Urinary bladder (tissue), 4 donors: Measurements from ENCODE around the gene INPP5F. TPM values are rescaled to one million over a fixed set of nuclear protein-coding genes. Genes with fewer than 3 reads are reported as not detected.
"Not testable (repeated sequence)": the region's sequence is repeated elsewhere in the genome, so short reads cannot be mapped to it uniquely, and the experiment has no call there.

Experiments
- DNase-seq: peaks from one replicate; pipeline ENCODE4 v3.0.0-alpha.2; 2015; ENCODE audit errors: extremely low spot score
- H3K27ac ChIP-seq: one replicate; pipeline ENCODE4 v1.5.1; 2013; ENCODE audit warnings: low read depth, mild to moderate bottlenecking, moderate library complexity
- H3K36me3 ChIP-seq: one replicate; pipeline ENCODE4 v1.6.1; 2013; ENCODE audit warnings: mild to moderate bottlenecking, moderate library complexity; ENCODE audit not compliant: insufficient read depth
- H3K4me1 ChIP-seq: one replicate; pipeline ENCODE4 v1.6.1; 2013; ENCODE audit warnings: mild to moderate bottlenecking, moderate library complexity; ENCODE audit not compliant: insufficient read depth
- H3K4me3 ChIP-seq: one replicate; pipeline ENCODE4 v1.5.1; 2013; ENCODE audit warnings: low read depth, low read length
- WGBS: extraction: QIAGEN DNeasy Blood & Tissue Kit; methylation state at CpG from one replicate; pipeline ENCODE4 v1.1.7; 2013; 5-methylcytosine and 5-hydroxymethylcytosine counted together
- polyA plus RNA-seq: library from polyadenylated mRNA; stranded (reverse); fragments of 200-250 nt; gene quantifications from one replicate; pipeline ENCODE4 v1.2.3, GENCODE V29; 2013
- total RNA-seq: library from RNA; depleted of rRNA; stranded (reverse); fragments of >200 nt; gene quantifications from one replicate; pipeline ENCODE4 v1.2.3, GENCODE V29; 2014
- donor health status: healthy with polysubstance abuse.
- donor health status: healthy.

The INPP5F gene
- total and polyA plus RNA-seq, 2 donors = 11.6 to 58.3 TPM

DNA sequence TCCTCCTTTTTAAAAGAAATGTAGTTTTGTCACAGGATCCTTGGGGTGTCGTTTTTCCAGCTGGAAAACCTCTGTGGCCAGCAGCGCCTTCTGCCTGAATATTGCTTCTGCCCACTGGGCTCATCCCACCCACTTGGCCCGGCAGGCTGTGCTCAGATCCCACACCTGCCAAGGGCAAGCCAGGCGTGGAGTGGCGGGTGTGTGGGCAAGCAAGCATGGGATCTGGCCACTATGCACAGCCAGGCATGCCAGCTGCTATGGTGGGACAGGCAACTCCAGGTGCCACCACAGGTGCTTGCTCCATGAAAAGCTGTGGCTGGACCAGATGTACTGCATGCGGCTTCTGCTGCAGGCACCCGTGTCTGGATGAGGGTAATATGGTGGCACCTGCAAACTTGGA, 31.2 kb upstream of the INPP5F start:
- Histone ChIP-seq H3K36me3 (no peaks in the 10 kb centered on the region), H3K4me3 (no peak overlapping the region), H3K27ac (no peak overlapping the region), H3K4me1 (no peaks in the 10 kb centered on the region)
- no peak for DNase-seq
- 90% methylated on average over 7 of the region's 7 CpGs for WGBS

DNA sequence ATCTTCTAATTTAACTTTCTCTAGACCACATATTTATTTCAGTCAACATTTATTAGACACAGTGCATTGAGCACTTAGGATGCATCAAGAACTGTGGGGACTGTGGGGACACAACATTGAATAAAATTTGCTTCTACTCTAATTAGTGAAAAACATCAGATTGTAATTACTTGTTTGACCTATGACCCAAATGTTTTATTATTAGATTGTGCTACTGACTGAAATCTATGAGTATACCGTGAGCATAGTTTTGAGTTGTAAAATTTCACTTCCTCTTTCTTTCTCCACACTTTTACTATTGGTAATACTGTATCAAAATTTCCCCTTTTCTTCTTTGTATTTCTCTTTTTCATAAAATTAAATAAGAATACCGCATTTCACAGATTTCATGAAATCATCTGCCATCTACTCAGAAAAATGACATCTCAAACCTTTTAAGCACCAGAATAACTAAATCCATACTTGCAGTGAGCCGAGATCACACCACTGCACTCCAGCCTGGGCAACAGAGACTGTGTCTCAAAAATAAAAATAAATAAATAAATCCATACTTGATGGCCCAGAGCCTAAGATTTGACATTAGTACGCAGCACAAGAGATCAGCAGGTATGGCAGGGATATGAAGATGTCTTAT, 25.4 kb upstream of the INPP5F start:
- Histone ChIP-seq H3K4me3 (no peak overlapping the region), H3K4me1 (no peaks in the 10 kb centered on the region), H3K27ac (no peak overlapping the region), H3K36me3 (no peaks in the 10 kb centered on the region)
- no peak for DNase-seq
- WGBS = 84% methylated on average over 4 of the region's 4 CpGs

DNA sequence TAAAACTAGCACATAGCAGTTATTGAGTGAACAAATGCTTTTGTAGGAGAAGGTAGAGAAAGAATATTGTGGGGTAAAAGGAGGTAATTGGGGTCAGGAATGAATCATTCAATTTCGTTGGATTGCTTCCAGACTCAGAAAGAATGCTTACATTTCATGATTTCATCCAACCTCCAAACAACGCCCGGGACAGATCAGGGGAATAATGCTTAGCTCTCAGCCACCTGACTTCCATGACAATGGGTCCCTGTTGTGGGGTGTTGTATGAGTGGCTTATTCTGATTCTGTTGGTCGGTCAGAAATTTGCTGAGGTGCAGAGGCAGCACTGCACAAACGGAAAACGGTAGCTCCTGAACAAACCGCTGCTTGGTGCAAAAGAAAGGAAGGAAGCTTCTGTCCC, 24.0 kb upstream of the INPP5F start:
- Histone ChIP-seq H3K4me3 (no peak overlapping the region), H3K4me1 (no peaks in the 10 kb centered on the region), H3K36me3 (no peaks in the 10 kb centered on the region), H3K27ac (no peak overlapping the region)
- 50% methylated on average over 7 of the region's 7 CpGs for WGBS
- no peak for DNase-seq

GRCh38 chr10:119702583-119702982, 23.3 kb upstream of the INPP5F start:
- H3K27ac ChIP-seq = no peak overlapping the region
- no peak overlapping the region for H3K4me3 ChIP-seq
- H3K4me1 ChIP-seq = no peaks in the 10 kb centered on the region
- no peaks in the 10 kb centered on the region for H3K36me3 ChIP-seq
- no peak for DNase-seq
- 83% methylated on average over 2 of the region's 2 CpGs for WGBS

- no peaks in the 10 kb centered on the region for H3K36me3 ChIP-seq
- H3K4me3 ChIP-seq = no peak overlapping the region
- no peak overlapping the region for H3K27ac ChIP-seq
- H3K4me1 ChIP-seq = no peaks in the 10 kb centered on the region
- 86% methylated on average over 9 of the region's 9 CpGs for WGBS
- DNase-seq = no peak
Observed at GRCh38 chr10:119703903-119704508, 21.8 kb upstream of the INPP5F start.

GRCh38 chr10:119705434-119705831, 20.4 kb upstream of the INPP5F start:
- Histone ChIP-seq H3K36me3 (no peaks in the 10 kb centered on the region), H3K4me1 (no peaks in the 10 kb centered on the region), H3K4me3 (no peak overlapping the region), H3K27ac (no peak overlapping the region)
- 86% methylated on average over 3 of the region's 3 CpGs for WGBS
- no peak for DNase-seq

GRCh38 chr10:119706521-119707278, 19.1 kb upstream of the INPP5F start:
- no peak for DNase-seq
- no peak overlapping the region for H3K4me3 ChIP-seq
- no peak overlapping the region for H3K27ac ChIP-seq
- no peaks in the 10 kb centered on the region for H3K4me1 ChIP-seq
- H3K36me3 ChIP-seq = no peaks in the 10 kb centered on the region
- 78% methylated on average over 7 of the region's 7 CpGs for WGBS

- 86% methylated on average over 5 of the region's 5 CpGs for WGBS
- not testable (repeated sequence) for H3K27ac ChIP-seq, H3K36me3 ChIP-seq, H3K4me1 ChIP-seq, DNase-seq, H3K4me3 ChIP-seq
Observed at GRCh38 chr10:119707331-119707730, 18.5 kb upstream of the INPP5F start.

GRCh38 chr10:119710935-119711334, 14.9 kb upstream of the INPP5F start:
- 89% methylated on average over 1 of the region's 1 CpG for WGBS
- H3K4me3 ChIP-seq, DNase-seq, H3K4me1 ChIP-seq, H3K27ac ChIP-seq, H3K36me3 ChIP-seq: not testable (repeated sequence)

GRCh38 chr10:119713744-119714483, 11.9 kb upstream of the INPP5F start:
- WGBS = 63% methylated on average over 7 of the region's 7 CpGs
- H3K36me3 ChIP-seq = no peaks in the 10 kb centered on the region
- DNase-seq = no peak
- H3K27ac ChIP-seq = no peak overlapping the region
- H3K4me3 ChIP-seq = no peak overlapping the region
- no peaks in the 10 kb centered on the region for H3K4me1 ChIP-seq

DNA sequence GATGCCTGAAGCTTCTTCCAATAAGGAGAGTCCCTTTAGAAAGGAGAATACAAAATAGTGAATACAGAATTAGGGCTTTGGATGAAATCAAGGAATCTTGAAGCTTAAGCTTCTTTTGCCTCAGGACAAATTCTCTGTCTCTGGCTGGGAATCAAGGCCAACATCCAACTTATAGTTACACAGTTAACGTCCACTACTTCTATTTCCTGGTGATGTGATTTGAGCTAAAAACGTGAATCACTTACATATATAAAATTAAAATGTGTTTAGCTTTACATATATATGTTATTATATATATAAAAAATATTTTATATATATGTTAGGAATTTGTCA, 11.4 kb upstream of the INPP5F start:
- Histone ChIP-seq H3K36me3 (no peaks in the 10 kb centered on the region), H3K27ac (no peak overlapping the region), H3K4me3 (no peak overlapping the region), H3K4me1 (no peaks in the 10 kb centered on the region)
- no peak for DNase-seq
- WGBS = 63% methylated on average over 2 of the region's 2 CpGs

GRCh38 chr10:119715628-119716505, 10.0 kb upstream of the INPP5F start:
- no peak overlapping the region for H3K27ac ChIP-seq
- no peak for DNase-seq
- H3K4me1 ChIP-seq = no peaks in the 10 kb centered on the region
- H3K4me3 ChIP-seq = no peak overlapping the region
- H3K36me3 ChIP-seq = no peaks in the 10 kb centered on the region
- 63% methylated on average over 8 of the region's 8 CpGs for WGBS

GRCh38 chr10:119723161-119723560, 2.7 kb upstream of the INPP5F start:
- Histone ChIP-seq H3K27ac (no peak overlapping the region), H3K4me3 (no peak overlapping the region), H3K36me3 (no peaks in the 10 kb centered on the region), H3K4me1 (no peaks in the 10 kb centered on the region)
- 75% methylated on average over 2 of the region's 2 CpGs for WGBS
- DNase-seq = no peak
